GM23248 (cell line): Measurements from ENCODE around the gene TFB2M. TPM values are rescaled to one million over a fixed set of nuclear protein-coding genes. Genes with fewer than 3 reads are reported as not detected.

ENCODE experiments used
- DNase-seq: peaks from one replicate; pipeline ENCODE4 v3.0.0-alpha.2; 2015
- H2AFZ ChIP-seq: fragments of 200-600 bp; sonication (generic); 2 replicates; pipeline ENCODE4 v1.6.1; 2016; ENCODE audit warnings: antibody characterized with exemption
- H3F3A ChIP-seq: fragments of 200-600 bp; sonication (generic); 2 replicates; pipeline ENCODE4 v1.6.1; 2016; ENCODE audit warnings: mild to moderate bottlenecking, antibody characterized with exemption, mixed run types; ENCODE audit not compliant: insufficient read depth
- H3K27ac ChIP-seq: fragments of 200-600 bp; sonication (generic); 2 replicates; pipeline ENCODE4 v1.5.1; 2016; ENCODE audit warnings: mild to moderate bottlenecking
- H3K27me3 ChIP-seq: fragments of 200-600 bp; sonication (generic); replicated peaks from 2 replicates; pipeline ENCODE4 v1.6.1; 2016; ENCODE audit warnings: mild to moderate bottlenecking; ENCODE audit not compliant: insufficient read depth
- H3K36me3 ChIP-seq: fragments of 200-600 bp; sonication (generic); 2 replicates; pipeline ENCODE4 v1.6.1; 2016; ENCODE audit warnings: low read depth, mild to moderate bottlenecking
- H3K4me1 ChIP-seq: fragments of 200-600 bp; sonication (generic); 2 replicates; pipeline ENCODE4 v1.6.1; 2016; ENCODE audit warnings: mild to moderate bottlenecking; ENCODE audit not compliant: insufficient read depth
- H3K4me2 ChIP-seq: fragments of 200-600 bp; sonication (generic); one replicate; pipeline ENCODE4 v1.6.1; 2016; ENCODE audit warnings: mild to moderate bottlenecking; ENCODE audit not compliant: unreplicated experiment
- H3K4me3 ChIP-seq: fragments of 200-600 bp; sonication (generic); 2 replicates; pipeline ENCODE4 v1.5.1; 2016; ENCODE audit warnings: mild to moderate bottlenecking
- H3K79me2 ChIP-seq: fragments of 200-600 bp; sonication (generic); 2 replicates; pipeline ENCODE4 v1.6.1; 2016; ENCODE audit warnings: mild to moderate bottlenecking; ENCODE audit not compliant: insufficient read depth
- H3K9ac ChIP-seq: fragments of 200-600 bp; sonication (generic); 2 replicates; pipeline ENCODE4 v1.6.1; 2016; ENCODE audit warnings: mild to moderate bottlenecking
- H3K9me2 ChIP-seq: fragments of 200-600 bp; sonication (generic); 2 replicates; pipeline ENCODE4 v1.6.1; 2016; ENCODE audit warnings: mixed run types, mild to moderate bottlenecking, moderate library complexity; ENCODE audit not compliant: insufficient read depth
- H3K9me3 ChIP-seq: fragments of 200-600 bp; sonication (generic); one replicate; pipeline ENCODE4 v1.6.1; 2017; ENCODE audit warnings: low read depth
- H4K20me1 ChIP-seq: fragments of 200-600 bp; sonication (generic); 2 replicates; pipeline ENCODE4 v1.6.0; 2016; ENCODE audit not compliant: insufficient read depth
- EZH2 ChIP-seq: fragments of 200-600 bp; sonication (generic); IDR thresholded peaks from 2 replicates; pipeline ENCODE4 v1.6.1; 2018; ENCODE audit warnings: antibody characterized with exemption, mild to moderate bottlenecking; ENCODE audit not compliant: insufficient read depth, poor library complexity, severe bottlenecking
- EZH2phosphoT487 ChIP-seq: fragments of 200-600 bp; sonication (generic); IDR thresholded peaks from 2 replicates; pipeline ENCODE4 v1.6.1; 2018; ENCODE audit warnings: antibody characterized with exemption, moderate library complexity, mild to moderate bottlenecking, low read depth; ENCODE audit not compliant: insufficient read depth
- WGBS, 2 experiments: methylation state at CpG; one replicate each; pipeline ENCODE4 v1.1.6; 2015 to 2017; ENCODE audit warnings: low lambda C conversion rate in 2 of 2, low coverage in 1 of 2; ENCODE audit errors: missing lambda C conversion rate in 2 of 2; 5-methylcytosine and 5-hydroxymethylcytosine counted together
- in situ Hi-C: fragments of 300-500 bp; cut with MboI; formaldehyde crosslinking; loops from 2 replicates; pipeline ENCODE4 v1.15.0; 2020
- polyA plus RNA-seq: library from polyadenylated mRNA; unstranded; fragments of >200 nt; fragmentation: Nextera tagmentation; extraction: Ambion mirVana; gene quantifications from 2 replicates; pipeline ENCODE4 v1.2.1, GENCODE V29; 2016
- total RNA-seq: library from RNA; depleted of rRNA; stranded (reverse); fragments of >200 nt; shearing (Covaris generic); gene quantifications from 2 replicates; pipeline ENCODE4 v1.2.3, GENCODE V29; 2014

Gene TFB2M
- total and polyA plus RNA-seq, 2 experiments from 2014 or later, result 20.6 to 32.0 TPM

GRCh38 chr1:246597971-246598370, 31.9 kb upstream of the TFB2M start:
- H3K27ac ChIP-seq, result peak overlapping the region; percentile 93
- H2AFZ ChIP-seq, result no peak overlapping the region
- no peaks in the 10 kb centered on the region for H3K9me2 ChIP-seq
- no peaks in the 10 kb centered on the region for H4K20me1 ChIP-seq
- WGBS, 2 experiments, result 96% methylated on average over 7 of the region's 7 CpGs
- peaks cover 52% of the 10 kb centered on the region for H3K4me1 ChIP-seq
- no peak overlapping the region for H3K4me3 ChIP-seq
- no peaks in the 10 kb centered on the region for H3K27me3 ChIP-seq
- peaks cover 43% of the 10 kb centered on the region for H3F3A ChIP-seq
- peaks cover 97% of the 10 kb centered on the region for H3K79me2 ChIP-seq
- no peak for TF ChIP-seq EZH2phosphoT487
- H3K9me3 ChIP-seq, result no peaks in the 10 kb centered on the region
- peaks cover 21% of the 10 kb centered on the region for H3K36me3 ChIP-seq
- DNase-seq, result no peak
- in situ Hi-C loops, result no loop called here
- peak overlapping the region; percentile 25 for H3K4me2 ChIP-seq
- H3K9ac ChIP-seq, result peak overlapping the region; percentile 76

- H3F3A ChIP-seq, result peaks cover 41% of the 10 kb centered on the region
- H2AFZ ChIP-seq, result no peak overlapping the region
- no peaks in the 10 kb centered on the region for H3K27me3 ChIP-seq
- WGBS, 2 experiments, result 6 to 10% methylated on average over 5 of the region's 5 CpGs
- H3K79me2 ChIP-seq, result peaks cover 91% of the 10 kb centered on the region
- peaks cover 21% of the 10 kb centered on the region for H3K36me3 ChIP-seq
- H3K9me3 ChIP-seq, result no peaks in the 10 kb centered on the region
- in situ Hi-C loops, result no loop called here
- peaks cover 56% of the 10 kb centered on the region for H3K4me1 ChIP-seq
- H3K4me3 ChIP-seq, result peak overlapping the region; percentile 17; the same call in 1 of the 2 replicates
- no peak for TF ChIP-seq EZH2phosphoT487
- TF ChIP-seq EZH2, result no peak
- H3K9me2 ChIP-seq, result no peaks in the 10 kb centered on the region
- peak overlapping the region; percentile 93 for H3K27ac ChIP-seq
- no peaks in the 10 kb centered on the region for H4K20me1 ChIP-seq
- H3K4me2 ChIP-seq, result peak overlapping the region; percentile 25
- DNase-seq, result peak; percentile 96
- H3K9ac ChIP-seq, result peak overlapping the region; percentile 76
These were observed 31.3 kb upstream of the TFB2M start for GRCh38 chr1:246597340-246597739.

GRCh38 chr1:246595146-246595545, 29.1 kb upstream of the TFB2M start:
- Histone ChIP-seq H3K27me3 (no peaks in the 10 kb centered on the region), H3K4me3 (no peak overlapping the region), H3K9me2 (no peaks in the 10 kb centered on the region), H3K9ac (peak overlapping the region; percentile 19; the same call in 1 of the 2 replicates), H3K36me3 (peaks cover 27% of the 10 kb centered on the region), H3K4me1 (peaks cover 78% of the 10 kb centered on the region), H3K9me3 (no peaks in the 10 kb centered on the region), H3K27ac (peak overlapping the region; percentile 93), H3K4me2 (no peak overlapping the region), H2AFZ (no peak overlapping the region), H3F3A (peaks cover 58% of the 10 kb centered on the region), H3K79me2 (peaks cover 91% of the 10 kb centered on the region), H4K20me1 (no peaks in the 10 kb centered on the region)
- in situ Hi-C loops, result no loop called here
- 30 to 36% methylated on average over 3 of the region's 3 CpGs for WGBS, 2 experiments
- TF ChIP-seq EZH2 (no peak), EZH2phosphoT487 (no peak)
- no peak for DNase-seq

- Histone ChIP-seq H3K4me1 (peaks cover 85% of the 10 kb centered on the region), H3K36me3 (peaks cover 27% of the 10 kb centered on the region), H3K27ac (peak overlapping the region; percentile 93), H3F3A (peaks cover 52% of the 10 kb centered on the region), H3K79me2 (peaks cover 78% of the 10 kb centered on the region), H3K9ac (peak overlapping the region; percentile 30), H3K9me3 (no peaks in the 10 kb centered on the region), H3K4me3 (0 out of 2 replicates have a peak overlapping the region, but pooled peaks have one; percentile 8), H3K27me3 (no peaks in the 10 kb centered on the region), H3K9me2 (no peaks in the 10 kb centered on the region), H3K4me2 (peak overlapping the region; percentile 64), H4K20me1 (no peaks in the 10 kb centered on the region), H2AFZ (no peak overlapping the region)
- in situ Hi-C loops, result no loop called here
- TF ChIP-seq EZH2 (no peak), EZH2phosphoT487 (no peak)
- DNase-seq, result peak; percentile 96
These were observed 26.6 kb upstream of the TFB2M start for GRCh38 chr1:246592695-246593094.

- H3K27ac ChIP-seq, result peak overlapping the region; percentile 93
- no peak overlapping the region for H2AFZ ChIP-seq
- TF ChIP-seq EZH2phosphoT487 (no peak), EZH2 (no peak)
- in situ Hi-C loops, result no loop called here
- no peaks in the 10 kb centered on the region for H4K20me1 ChIP-seq
- peak overlapping the region; percentile 24; the same call in 1 of the 2 replicates for H3K9ac ChIP-seq
- DNase-seq, result peak; percentile 39
- no peaks in the 10 kb centered on the region for H3K27me3 ChIP-seq
- H3K36me3 ChIP-seq, result peaks cover 26% of the 10 kb centered on the region
- peaks cover 78% of the 10 kb centered on the region for H3K79me2 ChIP-seq
- peak overlapping the region; percentile 64 for H3K4me2 ChIP-seq
- peaks cover 56% of the 10 kb centered on the region for H3F3A ChIP-seq
- H3K9me3 ChIP-seq, result no peaks in the 10 kb centered on the region
- H3K4me3 ChIP-seq, result 0 out of 2 replicates have a peak overlapping the region, but pooled peaks have one; percentile 8
- H3K9me2 ChIP-seq, result no peaks in the 10 kb centered on the region
- 27 to 28% methylated on average over 13 of the region's 13 CpGs for WGBS, 2 experiments
- H3K4me1 ChIP-seq, result peaks cover 86% of the 10 kb centered on the region
These were observed 25.9 kb upstream of the TFB2M start for GRCh38 chr1:246591958-246592357.
